Measurements from ENCODE around the gene IFNA21. TPM values are rescaled to one million over a fixed set of nuclear protein-coding genes. Genes with fewer than 3 reads are reported as not detected.
"Not testable (repeated sequence)": the region's sequence is repeated elsewhere in the genome, so short reads cannot be mapped to it uniquely, and the experiment has no call there.

The IFNA21 gene
- total RNA-seq, 1 donor from 2014 or later, result not detected

GRCh38 chr9:21153336-21154017 lies 13.0 kb downstream of the IFNA21 start:
- H3K4me1 Mint-ChIP-seq, result peaks cover 6% of the 10 kb centered on the region

GRCh38 chr9:21144603-21145002 lies 21.9 kb downstream of the IFNA21 start:
- Mint-ChIP-seq H3K4me3 (no peak overlapping the region), H3K4me1 (no peaks in the 10 kb centered on the region), H3K36me3 (ENCODE audit: low read depth) (peaks cover 3% of the 10 kb centered on the region), H3K9me3 (peaks cover 16% of the 10 kb centered on the region), H3K27ac (ENCODE audit: unreplicated experiment) (no peak overlapping the region), H3K27me3 (ENCODE audit: low read depth) (no peaks in the 10 kb centered on the region)
- no peak for TF ChIP-seq CTCF (conservative IDR thresholded peaks at IDR 0.05)
- DNase-seq (ENCODE audit: low read depth, low spot score), result no peak

More at GRCh38 chr9:21153336-21154017, 13.0 kb downstream of the IFNA21 start:
- Mint-ChIP-seq H3K36me3 (ENCODE audit: low read depth) (no peaks in the 10 kb centered on the region), H3K4me3 (no peak overlapping the region), H3K9me3 (peaks cover 3% of the 10 kb centered on the region), H3K27ac (ENCODE audit: unreplicated experiment) (no peak overlapping the region), H3K27me3 (ENCODE audit: low read depth) (no peaks in the 10 kb centered on the region)
- DNase-seq (ENCODE audit: low read depth, low spot score), result no peak
- TF ChIP-seq CTCF (conservative IDR thresholded peaks at IDR 0.05), result no peak

DNA sequence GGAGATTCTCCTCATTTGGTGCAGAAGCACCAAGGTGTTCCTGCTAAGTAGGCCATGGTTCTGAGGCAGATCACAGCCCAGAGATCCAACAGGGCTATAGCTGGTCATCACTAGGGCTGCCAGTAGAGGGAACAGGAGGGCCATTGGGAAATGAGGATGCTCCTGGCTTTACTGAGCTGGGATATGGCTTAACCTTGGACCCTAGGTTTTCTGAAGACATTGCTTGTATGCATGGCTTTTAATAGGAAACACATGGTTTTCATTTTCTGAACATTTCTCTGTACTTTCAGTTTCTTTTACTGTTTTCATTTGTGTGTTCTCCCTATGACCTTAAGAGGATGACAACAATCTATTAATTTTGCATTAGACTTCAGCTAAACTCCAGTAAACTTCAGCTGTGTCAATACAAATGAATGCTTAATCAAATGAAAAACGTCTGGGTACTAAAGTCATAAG lies 25.0 kb downstream of the IFNA21 start, which contains the start of gene IFNW1:
TSS of gene IFNW1 (minus strand) at position 406 of the 456 bp plus-strand sequence. CDS start at position 144, 262 bp downstream.
- peak; percentile 13 for TF ChIP-seq CTCF (conservative IDR thresholded peaks at IDR 0.05)
- H3K27me3 Mint-ChIP-seq (ENCODE audit: low read depth), result no peaks in the 10 kb centered on the region
- H3K36me3 Mint-ChIP-seq (ENCODE audit: low read depth), result no peaks in the 10 kb centered on the region
- no peaks in the 10 kb centered on the region for H3K9me3 Mint-ChIP-seq
- no peaks in the 10 kb centered on the region for H3K4me1 Mint-ChIP-seq
- no peak within 1 kb of the TSS for H3K27ac Mint-ChIP-seq (ENCODE audit: unreplicated experiment)
- no peak within 1 kb of the TSS for H3K4me3 Mint-ChIP-seq
- DNase-seq (ENCODE audit: low read depth, low spot score), result no peak

DNA sequence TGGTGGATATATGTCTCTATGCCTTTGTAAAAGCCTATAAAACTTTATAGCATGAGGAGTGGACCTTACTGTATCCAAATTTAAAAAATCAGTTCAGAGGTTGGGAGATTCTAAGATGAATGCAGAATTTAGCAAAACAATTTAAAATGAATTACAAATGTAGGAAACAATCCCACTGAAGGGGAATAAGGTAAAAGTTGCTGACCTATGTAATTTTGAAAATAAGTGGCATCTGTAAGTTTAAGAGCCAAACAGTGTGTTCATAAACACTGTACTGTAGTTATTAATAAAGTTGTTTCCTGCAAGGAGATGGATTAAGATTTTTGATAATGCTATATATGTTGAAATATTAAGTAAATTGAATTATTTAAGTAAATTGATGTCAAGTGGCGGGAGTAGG lies 29.4 kb downstream of the IFNA21 start:
- no peak overlapping the region for H3K4me3 Mint-ChIP-seq
- H3K27me3 Mint-ChIP-seq (ENCODE audit: low read depth), result no peaks in the 10 kb centered on the region
- H3K9me3 Mint-ChIP-seq, result peaks cover 2% of the 10 kb centered on the region
- TF ChIP-seq CTCF (conservative IDR thresholded peaks at IDR 0.05), result no peak
- H3K36me3 Mint-ChIP-seq (ENCODE audit: low read depth), result no peaks in the 10 kb centered on the region
- H3K4me1 Mint-ChIP-seq, result no peaks in the 10 kb centered on the region
- H3K27ac Mint-ChIP-seq (ENCODE audit: unreplicated experiment), result no peak overlapping the region
- no peak for DNase-seq (ENCODE audit: low read depth, low spot score)

DNA sequence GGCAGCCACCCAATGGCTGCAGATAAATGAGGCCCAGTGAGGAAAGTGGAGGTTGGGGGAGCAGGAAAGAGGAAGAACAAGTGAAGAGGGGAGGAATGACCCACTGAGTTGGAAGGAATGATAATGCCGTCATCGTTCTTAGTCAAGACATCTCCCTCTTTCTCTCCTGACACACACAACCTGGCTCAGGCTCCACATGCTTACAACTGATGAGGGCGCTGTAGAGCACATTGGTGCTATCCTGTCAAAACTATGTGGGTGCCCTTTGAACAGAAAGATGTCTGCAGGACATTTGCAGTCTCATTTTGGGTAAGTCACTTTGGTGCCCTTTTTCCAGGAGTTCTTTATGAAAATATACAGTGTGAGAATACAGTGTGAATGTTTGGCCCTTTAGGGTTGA lies 30.7 kb downstream of the IFNA21 start:
- no peak for TF ChIP-seq CTCF (conservative IDR thresholded peaks at IDR 0.05)
- Mint-ChIP-seq H3K27ac (ENCODE audit: unreplicated experiment) (no peak overlapping the region), H3K36me3 (ENCODE audit: low read depth) (no peaks in the 10 kb centered on the region), H3K27me3 (ENCODE audit: low read depth) (no peaks in the 10 kb centered on the region), H3K4me3 (no peak overlapping the region), H3K9me3 (peaks cover 2% of the 10 kb centered on the region), H3K4me1 (no peaks in the 10 kb centered on the region)
- no peak for DNase-seq (ENCODE audit: low read depth, low spot score)

- not testable (repeated sequence) for H3K9me3 Mint-ChIP-seq; H3K36me3 Mint-ChIP-seq (ENCODE audit: low read depth); H3K4me1 Mint-ChIP-seq; H3K4me3 Mint-ChIP-seq; H3K27me3 Mint-ChIP-seq (ENCODE audit: low read depth); H3K27ac Mint-ChIP-seq (ENCODE audit: unreplicated experiment); DNase-seq (ENCODE audit: low read depth, low spot score)
Observed at GRCh38 chr9:21128186-21128585, 38.3 kb downstream of the IFNA21 start.

Data from neural crest cell (in vitro differentiated cells).